Mesenchymal stem cell (in vitro differentiated cells and primary cell): ENCODE data around the gene SLC9A5.
A peak's percentile ranks its signal among the peaks of the same experiment; 100 is the strongest.

Experiments
- DNase-seq: peaks from one replicate; pipeline ENCODE4 v3.0.0-alpha.2; 2013
- H2AFZ ChIP-seq: one replicate; pipeline ENCODE4 v1.6.1; 2013; ENCODE audit warnings: low read depth, mild to moderate bottlenecking, control low read depth, inconsistent platforms, low read length, moderate library complexity
- H2AK5ac ChIP-seq: 2 replicates; pipeline ENCODE4 v1.6.1; 2013; ENCODE audit warnings: low read length, moderate library complexity, mild to moderate bottlenecking, inconsistent platforms; ENCODE audit not compliant: severe bottlenecking
- H2BK120ac ChIP-seq: one replicate; pipeline ENCODE4 v1.6.1; 2013; ENCODE audit warnings: low read depth, mild to moderate bottlenecking, inconsistent platforms, low read length, moderate library complexity
- H2BK12ac ChIP-seq, 2 experiments: one replicate each; pipeline ENCODE4 v1.6.1; 2013; ENCODE audit warnings: inconsistent platforms in 2 of 2, low read length in 2 of 2, mild to moderate bottlenecking in 2 of 2, moderate library complexity in 2 of 2, control low read depth in 1 of 2
- H2BK15ac ChIP-seq: one replicate; pipeline ENCODE4 v1.6.1; 2013; ENCODE audit warnings: mild to moderate bottlenecking, low read depth, inconsistent platforms; ENCODE audit not compliant: poor library complexity, severe bottlenecking
- H2BK5ac ChIP-seq: 2 replicates; pipeline ENCODE4 v1.6.1; 2013; ENCODE audit warnings: low read depth, mild to moderate bottlenecking, low read length, control low read depth, inconsistent platforms; ENCODE audit not compliant: poor library complexity, severe bottlenecking
- H3K14ac ChIP-seq, 2 experiments: one replicate each; pipeline ENCODE4 v1.6.1; 2013; ENCODE audit warnings: inconsistent platforms in 2 of 2, low read length in 2 of 2, control low read depth in 1 of 2, mild to moderate bottlenecking in 1 of 2, moderate library complexity in 1 of 2
- H3K18ac ChIP-seq, 2 experiments: one replicate each; pipeline ENCODE4 v1.6.1; 2013; ENCODE audit warnings: inconsistent platforms in 2 of 2, low read length in 2 of 2, control low read depth in 1 of 2, low read depth in 1 of 2, mild to moderate bottlenecking in 1 of 2
- H3K23ac ChIP-seq, 2 experiments: one replicate each; pipeline ENCODE4 v1.6.1; 2013; ENCODE audit warnings: inconsistent platforms in 2 of 2, low read length in 2 of 2, mild to moderate bottlenecking in 2 of 2, moderate library complexity in 2 of 2, control low read depth in 1 of 2
- H3K27ac ChIP-seq: 2 replicates; pipeline ENCODE4 v1.5.1; 2013; ENCODE audit warnings: mild to moderate bottlenecking, moderate library complexity, low read length, control low read depth, inconsistent platforms; ENCODE audit not compliant: poor library complexity, severe bottlenecking
- H3K27me3 ChIP-seq, 2 experiments: 2 replicates each; pipeline versions ENCODE4 v1.6.1 to v1.7.0; 2013; ENCODE audit warnings: low read length in 2 of 2, mild to moderate bottlenecking in 2 of 2, moderate library complexity in 2 of 2, control low read depth in 1 of 2, inconsistent platforms in 1 of 2; ENCODE audit not compliant: control insufficient read depth in 1 of 2, insufficient read depth in 1 of 2
- H3K36me3 ChIP-seq, 2 experiments: 2 replicates each; pipeline versions ENCODE4 v1.6.1 to v1.7.0; 2013; ENCODE audit warnings: low read length in 2 of 2, control low read depth in 1 of 2, inconsistent platforms in 1 of 2, low read depth in 1 of 2, mild to moderate bottlenecking in 1 of 2; ENCODE audit not compliant: insufficient read depth in 2 of 2, control insufficient read depth in 1 of 2
- H3K4ac ChIP-seq, 2 experiments: one replicate each; pipeline ENCODE4 v1.6.1; 2013; ENCODE audit warnings: inconsistent platforms in 2 of 2, low read length in 2 of 2, mild to moderate bottlenecking in 2 of 2, moderate library complexity in 2 of 2, control low read depth in 1 of 2, low read depth in 1 of 2
- H3K4me1 ChIP-seq: 2 replicates; pipeline ENCODE4 v1.6.1; 2013; ENCODE audit warnings: low read depth, low read length, control low read depth; ENCODE audit not compliant: control insufficient read depth, insufficient read depth
- H3K4me2 ChIP-seq: 2 replicates; pipeline ENCODE4 v1.6.1; 2013; ENCODE audit warnings: low read length, mild to moderate bottlenecking, inconsistent platforms; ENCODE audit not compliant: poor library complexity, severe bottlenecking
- H3K4me3 ChIP-seq, 2 experiments: 2 replicates each; pipeline versions ENCODE4 v1.5.1 to v1.7.0; 2013; ENCODE audit warnings: low read length in 2 of 2, mild to moderate bottlenecking in 2 of 2, control low read depth in 1 of 2, low read depth in 1 of 2; ENCODE audit not compliant: insufficient read depth in 1 of 2
- H3K79me1 ChIP-seq: replicated peaks from 2 replicates; pipeline ENCODE4 v1.6.1; 2013; ENCODE audit warnings: mild to moderate bottlenecking, control low read depth, low read length, inconsistent platforms; ENCODE audit not compliant: poor library complexity, severe bottlenecking
- H3K9ac ChIP-seq: 2 replicates; pipeline ENCODE4 v1.7.0; 2013; ENCODE audit warnings: mild to moderate bottlenecking, low read length, moderate library complexity
- H3K9me3 ChIP-seq: 2 replicates; pipeline ENCODE4 v1.7.0; 2013; ENCODE audit warnings: mild to moderate bottlenecking, low read length; ENCODE audit not compliant: control insufficient read depth
- H4K8ac ChIP-seq: one replicate; pipeline ENCODE4 v1.6.1; 2013; ENCODE audit warnings: inconsistent platforms, mild to moderate bottlenecking, low read length, moderate library complexity
- H4K91ac ChIP-seq: one replicate; pipeline ENCODE4 v1.6.1; 2013; ENCODE audit warnings: mild to moderate bottlenecking, low read length, inconsistent platforms
- small RNA-seq: library from polyadenylated mRNA; stranded (forward); fragments of <200 nt; extraction: miRNeasy Mini kit (QIAGEN cat#:217004); gene quantifications from one replicate; pipeline ENCODE3, GENCODE V24; 2013; ENCODE audit warnings: low read depth

SLC9A5 gene

GRCh38 chr16:67312719-67313118, 63.9 kb downstream of the SLC9A5 start:
- Histone ChIP-seq H3K9me3 (no peaks in the 10 kb centered on the region), H3K9ac (peak overlapping the region; percentile 82), H3K18ac (peak overlapping the region; percentile 52 to 75), H4K8ac (no peak overlapping the region), H3K4ac (peak overlapping the region in 1 of 2 experiments; percentile 75), H4K91ac (no peak overlapping the region), H2BK5ac (no peak overlapping the region), H2BK120ac (no peak overlapping the region), H3K4me3 (no peak overlapping the region), H3K36me3 (no peaks in the 10 kb centered on the region), H3K79me1 (no peaks in the 10 kb centered on the region), H3K4me2 (no peak overlapping the region), H2BK15ac (no peak overlapping the region), H2AFZ (no peak overlapping the region), H3K27me3 (no peaks in the 10 kb centered on the region), H2BK12ac (peak overlapping the region in 1 of 2 experiments; percentile 2), H3K4me1 (peaks cover 4% of the 10 kb centered on the region), H3K27ac (no peak overlapping the region), H3K14ac (no peak overlapping the region), H2AK5ac (no peak overlapping the region), H3K23ac (no peak overlapping the region)
- DNase-seq, result peak; percentile 91

DNA sequence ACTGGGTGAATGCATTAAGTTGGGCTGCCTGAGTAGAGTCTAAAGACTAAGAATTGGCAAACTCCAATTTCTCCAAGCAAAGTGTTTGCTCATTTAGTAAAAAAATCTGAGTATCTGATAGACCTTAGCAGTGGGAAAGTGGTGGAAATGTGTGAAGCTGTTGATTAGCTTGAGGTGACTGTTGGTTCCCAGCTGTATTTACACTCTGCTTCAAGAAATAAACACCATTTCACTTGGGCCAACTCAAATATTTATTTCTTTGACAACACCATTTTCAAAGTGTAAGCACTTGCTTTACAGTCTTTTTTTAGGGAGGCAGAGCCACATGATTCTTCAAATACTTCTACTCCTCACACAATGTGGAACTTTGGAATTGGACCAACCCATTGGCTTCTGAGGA, 69.1 kb downstream of the SLC9A5 start:
- Histone ChIP-seq H3K23ac (no peak overlapping the region), H3K4me2 (no peak overlapping the region), H3K18ac (no peak overlapping the region), H3K14ac (no peak overlapping the region), H2AK5ac (no peak overlapping the region), H2AFZ (no peak overlapping the region), H3K4ac (no peak overlapping the region), H2BK120ac (no peak overlapping the region), H2BK12ac (no peak overlapping the region), H3K27me3 (peaks cover 6 to 9% of the 10 kb centered on the region in 2 experiments), H3K27ac (no peak overlapping the region), H4K91ac (no peak overlapping the region), H3K36me3 (no peaks in the 10 kb centered on the region), H4K8ac (no peak overlapping the region), H3K4me3 (no peak overlapping the region), H3K4me1 (peaks cover 6% of the 10 kb centered on the region), H3K79me1 (no peaks in the 10 kb centered on the region), H3K9ac (no peak overlapping the region), H3K9me3 (no peaks in the 10 kb centered on the region), H2BK5ac (no peak overlapping the region), H2BK15ac (no peak overlapping the region)
- DNase-seq, result no peak

Small RNA genes within 50 kb of the gene (small RNA-seq; reads per million reads assigned to genes)
- gene MIR328, result 92.3 reads per million, percentile 92 among the genes with 10 or more reads in this experiment
